ENCODE data around the gene ZNF428. TPM values are rescaled to one million over a fixed set of nuclear protein-coding genes. Genes with fewer than 3 reads are reported as not detected.
A peak's percentile ranks its signal among the peaks of the same experiment; 100 is the strongest.

ZNF428 gene
- total and polyA plus RNA-seq, 2 of the 4 experiments (the other 2 are of a cell fraction): 9.9 to 32.3 TPM

- DNase-seq (no peak), ATAC-seq (ENCODE audit: low read depth) (no peak)
- ChIA-PET CTCF (no interaction called here), POLR2A (ENCODE audit: unreplicated experiment) (no interaction called here)
- Histone ChIP-seq H2BK15ac (ENCODE audit: low read depth, low read length) (no peak overlapping the region), H2BK120ac (ENCODE audit: low read depth, low read length) (no peak overlapping the region), H3K27me3 (ENCODE audit: control insufficient read depth, insufficient read depth, low read length) (0 out of 2 replicates have a peak, but pooled peaks cover 2% of the 10 kb centered on the region), H3K9me3 (ENCODE audit: control insufficient read depth, insufficient read depth, low read length) (no peaks in the 10 kb centered on the region), H3K4me3 (ENCODE audit: insufficient read depth, low read depth, low read length) (no peak overlapping the region), H3K4ac (ENCODE audit: low read depth, low read length) (no peak overlapping the region), H3K9ac (ENCODE audit: low read depth, low read length) (no peak overlapping the region), H3K9me1 (ENCODE audit: insufficient read depth, low read length) (no peaks in the 10 kb centered on the region), H4K91ac (ENCODE audit: insufficient read depth, low read depth, low read length) (no peak overlapping the region), H3K18ac (ENCODE audit: low read depth, low read length) (no peak overlapping the region), H2BK5ac (ENCODE audit: low read depth, low read length, poor library complexity, severe bottlenecking) (no peak overlapping the region), H2AK5ac (ENCODE audit: low read depth, low read length) (no peak overlapping the region), H3K14ac (replicated peaks; ENCODE audit: low read depth, low read length) (no peak overlapping the region), H3K56ac (ENCODE audit: extremely low read depth, insufficient read depth, low read length) (no peak overlapping the region), H2BK20ac (ENCODE audit: low read depth, low read length) (no peak overlapping the region), H3K36me3 (ENCODE audit: control insufficient read depth, insufficient read depth, low read length) (no peaks in the 10 kb centered on the region), H2AK9ac (replicated peaks; ENCODE audit: low read depth, low read length, poor library complexity) (peak overlapping the region; percentile 23), H3K79me1 (ENCODE audit: low read depth in 1 of 2, low read length in 2 of 2) (no peaks in the 10 kb centered on the region), H4K20me1 (ENCODE audit: insufficient read depth, low read length) (no peaks in the 10 kb centered on the region), H2AFZ (replicated peaks; ENCODE audit: low read length, poor library complexity) (no peak overlapping the region), H4K8ac (ENCODE audit: low read depth in 2 of 2, low read length in 2 of 2) (no peak overlapping the region), H3K4me1 (ENCODE audit: control insufficient read depth, insufficient read depth, low read length) (no peaks in the 10 kb centered on the region), H3K23ac (ENCODE audit: low read depth, low read length) (no peak overlapping the region), H3K4me2 (ENCODE audit: low read depth, low read length) (no peak overlapping the region), H3K27ac (ENCODE audit: insufficient read depth, low read length) (no peak overlapping the region), H4K5ac (ENCODE audit: low read depth, low read length) (no peak overlapping the region)
- in situ Hi-C loops (cut with MboI; ENCODE audit: low sequenced_read_pairs) (no loop called here), dilution Hi-C loops (cut with HindIII; ENCODE audit: low sequenced_read_pairs, unreplicated experiment) (no loop called here), intact Hi-C loops (cut with micrococcal nuclease) (no loop called here)
- WGBS, 2 experiments (ENCODE audit: extremely low coverage in 2 of 2, insufficient read length in 1 of 2): 69% methylated on average over 7 of the region's 17 CpGs; no CpG with 5 or more reads in 1 of the 2 experiments
- BruUV-seq (replicated peaks): no TSS peak
- TF ChIP-seq SMC3 (IDR thresholded peaks at IDR 0.05; ENCODE audit: low read depth, low read length) (no peak), POLR2A (IDR thresholded peaks at IDR 0.05; ENCODE audit: low read depth, low read length) (no peak), ELK1 (IDR thresholded peaks at IDR 0.05; ENCODE audit: borderline replicate concordance, low read depth, low read length) (no peak), MAZ (IDR thresholded peaks at IDR 0.05; ENCODE audit: borderline replicate concordance, low read depth, low read length) (no peak), BHLHE40 (IDR thresholded peaks at IDR 0.05; ENCODE audit: low read depth, low read length) (no peak), CTCF (conservative IDR thresholded peaks at IDR 0.05; ENCODE audit: low read depth, low read length) (no peak)
Measured at GRCh38 chr19:43626838-43627237, 7.4 kb upstream of the ZNF428 start.

Measured in IMR-90 (cell line).